Tibial artery (tissue), 4 donors: ENCODE results near the gene RAB32.

Experiments used
- DNase-seq, 2 donors: peaks; one replicate each; pipeline ENCODE4 v3.0.0-alpha.2; 2019
- H3K27ac ChIP-seq, 2 donors: fragments of 200-600 bp; sonication (generic) in 1 of 2; 1 replicate in 1 of 2; 2 replicates in 1 of 2; pipeline ENCODE4 v1.5.1; 2018 to 2019; ENCODE audit warnings: mild to moderate bottlenecking in 1 of 2
- H3K27me3 ChIP-seq, 2 donors: fragments of 200-600 bp; sonication (generic) in 1 of 2; one replicate each; pipeline versions ENCODE4 v1.5.1 to v1.6.0; 2016 to 2019
- H3K36me3 ChIP-seq, 3 donors: fragments of 200-600 bp; sonication (generic) in 2 of 3; one replicate each; pipeline ENCODE4 v1.5.1; 2016 to 2019; ENCODE audit warnings: mild to moderate bottlenecking in 2 of 3
- H3K4me1 ChIP-seq, 4 donors: fragments of 200-600 bp; sonication (generic) in 2 of 4; 1 replicate in 3 of 4; 2 replicates in 1 of 4; pipeline ENCODE4 v1.5.1; 2016 to 2019
- H3K4me3 ChIP-seq, 2 donors: fragments of 200-600 bp; sonication (generic) in 1 of 2; 1 replicate in 1 of 2; 2 replicates in 1 of 2; pipeline ENCODE4 v1.5.1; 2018 to 2019; ENCODE audit warnings: mild to moderate bottlenecking in 2 of 2
- H3K9me3 ChIP-seq, 3 donors: fragments of 200-600 bp; sonication (generic) in 1 of 3; one replicate each; pipeline ENCODE4 v1.5.1; 2016 to 2019
- CTCF ChIP-seq, 2 experiments: fragments of 200-600 bp in 1 of 2; fragments of 450-650 bp in 1 of 2; IDR thresholded peaks; one replicate each; pipeline ENCODE4 v1.5.1; 2017 to 2019; ENCODE audit warnings: antibody characterized with exemption in 2 of 2, mild to moderate bottlenecking in 1 of 2, moderate library complexity in 1 of 2
- intact Hi-C: fragments of 100-400 bp; cut with DNase I; formaldehyde crosslinking; loops from one replicate; pipeline ENCODE4 v1.15.0; 2023; ENCODE audit warnings: low total_unique reads

The RAB32 gene

GRCh38 chr6:146602526-146602925, 58.9 kb downstream of the RAB32 start:
- Histone ChIP-seq H3K27me3 (no peaks in the 10 kb centered on the region), H3K27ac (no peak overlapping the region), H3K4me1 (peaks cover 0 to 8% (median 3%) of the 10 kb centered on the region in 4 donors), H3K4me3 (no peak overlapping the region), H3K9me3 (peaks cover 0 to 6% (median 0%) of the 10 kb centered on the region in 3 donors), H3K36me3 (no peaks in the 10 kb centered on the region)
- intact Hi-C loops, result no loop called here
- no peak for TF ChIP-seq CTCF (IDR thresholded peaks at IDR 0.05)
- DNase-seq, result no peak
